B cell (primary cell): ENCODE results near the gene PELI2.

ENCODE experiments used
- CTCF ChIP-seq: fragments of 200-600 bp; IDR thresholded peaks from one replicate; pipeline ENCODE4 v1.8.0; 2022; ENCODE audit warnings: antibody characterized with exemption, mild to moderate bottlenecking
- EZH2 ChIP-seq: IDR thresholded peaks from 2 replicates; pipeline ENCODE4 v1.6.1; 2012; ENCODE audit warnings: borderline replicate concordance, low read depth, mild to moderate bottlenecking, moderate library complexity, low read length; ENCODE audit not compliant: insufficient read depth, poor library complexity, severe bottlenecking

- TF ChIP-seq CTCF (no peak), EZH2 (no peak)
Observed at GRCh38 chr14:56170028-56170427, 51.8 kb downstream of the PELI2 start.
